C4-2B (cell line): ENCODE data around the gene REG3G.

Source experiments
- H3K27ac ChIP-seq: fragments of 450-650 bp; 2 replicates; pipeline ENCODE4 v1.5.1; 2017
- ZFX ChIP-seq: fragments of 450-650 bp; IDR thresholded peaks from 2 replicates; pipeline ENCODE4 v1.6.1; 2017
- TF ChIP-seq, protein P1 (sequence below): fragments of 450-650 bp; conservative IDR thresholded peaks from 2 replicates; pipeline ENCODE4 v1.5.1; 2017; ENCODE audit warnings: mild to moderate bottlenecking

REG3G gene

DNA sequence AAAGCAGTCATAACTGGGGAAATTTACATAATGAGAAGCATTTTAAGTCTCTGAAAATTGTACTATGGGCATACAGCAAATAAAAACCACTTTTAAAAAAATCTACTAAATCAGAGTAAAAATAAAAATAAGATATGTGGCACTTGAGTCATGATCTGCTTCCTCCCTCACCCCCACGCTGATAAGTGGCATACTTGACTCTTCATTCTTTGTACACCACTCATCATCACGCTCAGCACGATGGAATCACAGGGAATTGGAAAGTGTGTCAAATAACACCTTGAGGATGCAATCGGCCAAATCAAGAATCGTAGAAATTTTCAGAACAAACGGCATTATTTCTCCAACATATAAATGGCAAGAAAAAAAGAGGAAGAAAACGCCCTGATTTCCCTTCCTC is 41.1 kb upstream of the REG3G start:
- TF ChIP-seq, protein P1, sequence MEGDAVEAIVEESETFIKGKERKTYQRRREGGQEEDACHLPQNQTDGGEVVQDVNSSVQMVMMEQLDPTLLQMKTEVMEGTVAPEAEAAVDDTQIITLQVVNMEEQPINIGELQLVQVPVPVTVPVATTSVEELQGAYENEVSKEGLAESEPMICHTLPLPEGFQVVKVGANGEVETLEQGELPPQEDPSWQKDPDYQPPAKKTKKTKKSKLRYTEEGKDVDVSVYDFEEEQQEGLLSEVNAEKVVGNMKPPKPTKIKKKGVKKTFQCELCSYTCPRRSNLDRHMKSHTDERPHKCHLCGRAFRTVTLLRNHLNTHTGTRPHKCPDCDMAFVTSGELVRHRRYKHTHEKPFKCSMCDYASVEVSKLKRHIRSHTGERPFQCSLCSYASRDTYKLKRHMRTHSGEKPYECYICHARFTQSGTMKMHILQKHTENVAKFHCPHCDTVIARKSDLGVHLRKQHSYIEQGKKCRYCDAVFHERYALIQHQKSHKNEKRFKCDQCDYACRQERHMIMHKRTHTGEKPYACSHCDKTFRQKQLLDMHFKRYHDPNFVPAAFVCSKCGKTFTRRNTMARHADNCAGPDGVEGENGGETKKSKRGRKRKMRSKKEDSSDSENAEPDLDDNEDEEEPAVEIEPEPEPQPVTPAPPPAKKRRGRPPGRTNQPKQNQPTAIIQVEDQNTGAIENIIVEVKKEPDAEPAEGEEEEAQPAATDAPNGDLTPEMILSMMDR = no peak
- TF ChIP-seq ZFX = no peak
- no peak overlapping the region for H3K27ac ChIP-seq

- TF ChIP-seq ZFX = no peak
- TF ChIP-seq, protein P1 = no peak
- H3K27ac ChIP-seq = no peak overlapping the region
These were observed 39.9 kb upstream of the REG3G start for GRCh38 chr2:78985558-78985957.

DNA sequence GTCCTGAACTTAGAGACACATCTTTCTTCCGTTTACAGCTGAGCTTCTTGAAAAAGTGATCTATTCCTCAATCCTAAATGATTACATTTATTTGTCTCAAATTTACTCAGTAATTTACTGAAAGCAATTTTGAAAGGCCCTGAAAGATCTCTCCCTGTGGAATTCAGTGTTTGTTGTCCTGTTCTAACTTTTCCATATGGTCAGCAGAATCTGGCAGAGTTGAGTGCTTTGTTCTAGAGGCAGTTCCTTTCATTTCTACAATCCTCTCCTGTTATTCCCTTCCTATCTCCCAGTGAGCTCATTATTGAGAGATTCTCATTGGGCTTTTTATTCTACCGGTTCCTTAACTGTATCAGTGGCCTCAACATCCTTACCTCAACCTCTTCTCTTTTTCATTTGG is 36.5 kb upstream of the REG3G start:
- TF ChIP-seq, protein P1 = no peak
- TF ChIP-seq ZFX = no peak
- H3K27ac ChIP-seq = no peak overlapping the region

DNA sequence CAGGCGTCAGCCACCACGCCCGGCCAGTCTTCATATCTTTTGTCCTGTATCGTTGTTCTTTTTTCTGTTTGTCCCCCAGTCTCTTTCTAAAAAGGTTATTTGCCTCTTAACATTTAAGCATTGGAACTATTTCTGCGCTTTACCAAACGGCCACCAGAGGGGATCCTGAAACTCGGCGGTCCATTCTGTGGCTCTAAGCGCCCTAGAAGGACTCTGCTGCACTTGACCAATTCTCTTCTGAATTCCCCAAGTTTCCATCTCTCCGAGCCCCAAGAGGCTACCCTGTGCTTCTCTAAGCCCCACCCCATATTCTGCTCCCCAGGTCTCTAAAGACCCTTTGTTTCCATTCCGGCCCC is 33.1 kb upstream of the REG3G start:
- no peak for TF ChIP-seq ZFX
- TF ChIP-seq, protein P1 = peak; percentile 66
- H3K27ac ChIP-seq = no peak overlapping the region

DNA sequence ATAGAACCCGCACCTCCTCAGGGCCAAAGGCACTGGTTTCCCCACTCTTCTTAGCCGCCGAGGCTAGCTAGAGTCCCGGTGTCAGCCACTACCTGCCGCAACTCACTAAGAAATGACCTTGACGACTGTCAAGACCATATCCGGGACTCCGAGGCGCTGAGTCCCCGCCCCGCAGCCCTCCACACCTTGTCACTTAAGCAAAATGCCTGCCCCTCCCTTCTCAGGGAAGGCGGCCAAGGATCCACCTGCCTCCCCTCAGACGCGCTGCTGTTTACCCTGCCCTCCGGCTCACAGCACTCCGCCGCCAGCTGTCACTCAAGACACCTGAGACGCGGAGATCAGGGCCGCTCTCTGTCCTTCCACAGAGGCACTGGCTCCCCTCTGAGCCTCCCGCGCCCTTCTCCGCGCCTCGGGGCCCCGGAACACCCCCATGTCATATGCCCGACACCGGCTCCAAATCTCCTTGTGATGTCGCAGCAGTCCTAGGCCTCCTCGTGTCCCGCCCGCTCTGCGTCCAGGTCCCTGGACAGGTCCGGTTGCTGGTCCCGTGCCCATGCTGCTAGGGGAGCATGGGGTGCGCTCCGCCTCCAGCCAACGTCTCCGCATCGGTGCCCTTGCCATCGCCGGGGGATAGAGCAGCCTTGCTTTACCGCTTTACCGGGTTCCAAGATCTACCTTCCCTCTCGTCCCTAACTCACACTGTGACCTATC is 32.5 kb upstream of the REG3G start:
- no peak overlapping the region for H3K27ac ChIP-seq
- TF ChIP-seq, protein P1 = peak; percentile 43
- no peak for TF ChIP-seq ZFX

DNA sequence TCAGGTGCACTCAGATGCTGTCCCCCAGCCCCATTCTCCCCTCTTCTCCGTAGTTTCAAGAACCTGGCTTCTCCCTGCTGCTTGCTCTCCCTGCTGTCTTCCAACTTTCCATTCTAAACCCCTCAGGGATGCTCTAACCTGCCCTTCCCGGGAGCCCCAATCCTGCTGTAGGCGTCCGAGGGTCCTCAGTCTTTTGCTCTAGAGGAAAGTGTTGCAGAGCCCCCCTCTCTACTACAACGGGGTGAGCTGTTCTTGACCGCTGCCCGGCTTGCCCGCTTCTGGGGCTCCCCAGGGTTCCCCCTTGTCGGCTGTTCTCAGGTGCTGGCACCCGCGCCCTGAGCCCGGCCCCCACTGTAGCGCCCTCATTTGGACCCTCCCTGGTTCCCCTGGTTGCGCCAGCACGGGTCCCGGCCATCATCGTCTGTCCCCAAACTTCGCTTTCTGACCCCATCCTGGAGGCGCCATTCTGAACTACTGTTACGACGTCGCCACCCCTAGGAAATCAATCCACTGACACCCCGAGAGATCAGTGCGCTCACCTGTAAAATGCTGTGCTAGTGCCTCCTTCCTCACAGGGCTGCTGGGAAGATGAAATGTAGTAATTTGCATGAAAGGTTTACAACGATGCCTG is 31.9 kb upstream of the REG3G start:
- H3K27ac ChIP-seq = no peak overlapping the region
- TF ChIP-seq, protein P1 = no peak
- no peak for TF ChIP-seq ZFX

DNA sequence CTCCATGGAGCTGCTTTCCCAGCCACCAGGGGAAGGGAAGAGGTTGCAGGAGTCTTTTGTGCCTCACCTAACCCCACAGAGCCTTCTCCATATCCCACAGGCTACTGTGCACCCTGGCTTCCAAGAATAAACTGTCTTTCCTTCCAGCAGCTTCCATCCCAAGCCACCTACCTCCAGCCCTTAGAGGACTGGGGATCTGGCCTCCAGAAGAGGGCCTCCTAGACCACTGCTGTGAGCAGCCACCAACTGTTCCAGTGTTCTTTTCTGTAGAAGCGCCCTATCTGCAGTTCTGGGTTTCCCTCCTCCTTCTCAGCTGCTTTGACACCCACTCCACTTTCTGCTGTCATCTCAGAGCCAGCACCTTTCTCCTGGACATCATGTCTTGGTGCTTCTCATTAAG is 30.7 kb upstream of the REG3G start:
- TF ChIP-seq, protein P1 = no peak
- no peak for TF ChIP-seq ZFX
- H3K27ac ChIP-seq = no peak overlapping the region
